ENCODE results near the gene NAIF1. TPM values are rescaled to one million over a fixed set of nuclear protein-coding genes. Genes with fewer than 3 reads are reported as not detected.

The NAIF1 gene
- total RNA-seq, 1 experiment from 2014 or later = 17.3 TPM

DNA sequence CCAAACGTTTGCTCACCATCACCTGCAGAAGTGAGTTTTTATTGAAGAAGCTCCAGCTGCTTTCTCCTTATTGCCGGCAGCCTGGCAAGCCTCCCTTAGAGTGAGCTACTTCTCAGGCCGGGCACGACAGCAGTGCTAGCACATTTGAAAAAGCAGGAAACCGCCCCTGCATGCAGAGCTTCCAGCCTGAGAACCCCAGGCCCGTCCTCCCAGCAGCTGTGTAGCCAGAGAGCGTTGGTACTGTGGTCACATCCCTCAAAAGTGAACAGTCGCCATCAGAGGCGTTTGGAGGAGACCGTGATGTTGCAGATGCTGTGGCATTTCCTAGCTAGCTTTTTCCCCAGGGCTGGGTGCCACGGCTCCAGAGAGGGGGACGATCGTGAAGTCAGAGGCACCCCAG lies 24.5 kb upstream of the NAIF1 start:
- H3K9me3 ChIP-seq (ENCODE audit: insufficient read depth, low read depth) = no peaks in the 10 kb centered on the region
- H3K79me2 ChIP-seq (ENCODE audit: low read depth) = peaks cover 32% of the 10 kb centered on the region
- H3K27me3 ChIP-seq (ENCODE audit: insufficient read depth, low read depth) = no peaks in the 10 kb centered on the region
- no peak overlapping the region for H3K27ac ChIP-seq
- no peaks in the 10 kb centered on the region for H3K36me3 ChIP-seq (ENCODE audit: low read depth)
- H4K20me1 ChIP-seq (ENCODE audit: insufficient read depth) = no peaks in the 10 kb centered on the region
- H2AFZ ChIP-seq = no peak overlapping the region
- ChIA-PET CTCF (interaction anchor here (0.7 to 2.0 kb wide), 2 partner anchors 19 to 250 kb away, joined by 4 to 11 read pairs; no protein-coding TSS in a partner anchor), POLR2A (ENCODE audit: unreplicated experiment) (interaction anchor here (0.6 kb wide), 1 partner anchor 21 kb away, joined by 5 read pairs; no protein-coding TSS in a partner anchor)
- intact Hi-C loops (cut with micrococcal nuclease; ENCODE audit: unreplicated experiment) = no loop called here
- H3K9me2 ChIP-seq (ENCODE audit: insufficient read depth) = no peaks in the 10 kb centered on the region
- H3K4me3 ChIP-seq = no peak overlapping the region
- no peak for DNase-seq
- no TSS peak for BruUV-seq (replicated peaks)
- H3K4me1 ChIP-seq (replicated peaks; ENCODE audit: insufficient read depth) = peaks cover 21% of the 10 kb centered on the region
- peaks cover 33% of the 10 kb centered on the region for H3F3A ChIP-seq (ENCODE audit: insufficient read depth, low read depth)
- TF ChIP-seq EZH2 (IDR thresholded peaks at IDR 0.05; ENCODE audit: low read depth) (no peak), CTCF (conservative IDR thresholded peaks at IDR 0.05) (no peak)
- no peak overlapping the region for H3K4me2 ChIP-seq

DNA sequence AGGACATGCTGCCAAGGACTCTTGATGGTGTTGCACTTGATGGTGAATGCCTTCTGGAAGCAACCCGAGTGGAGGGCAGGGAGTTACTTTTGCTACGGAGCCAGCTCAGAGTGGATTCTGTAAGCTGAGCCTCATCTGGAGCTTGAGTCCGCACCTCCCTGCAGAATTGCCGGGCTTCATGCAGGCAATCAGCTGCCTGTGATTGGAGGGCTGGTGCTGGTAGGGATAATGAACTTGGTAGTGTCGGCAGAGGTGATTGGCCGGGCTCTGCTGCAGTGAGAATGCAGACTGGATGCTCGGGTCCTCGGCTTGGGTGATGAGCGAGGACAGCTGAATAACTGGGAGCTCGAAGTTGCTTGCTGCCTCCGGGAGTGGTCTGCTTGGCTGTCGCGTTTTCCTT lies 24.0 kb upstream of the NAIF1 start:
- Histone ChIP-seq H3K27ac (no peak overlapping the region), H3K9me2 (ENCODE audit: insufficient read depth) (no peaks in the 10 kb centered on the region), H3K4me3 (no peak overlapping the region), H3K4me1 (replicated peaks; ENCODE audit: insufficient read depth) (peaks cover 21% of the 10 kb centered on the region), H3F3A (ENCODE audit: insufficient read depth, low read depth) (peaks cover 37% of the 10 kb centered on the region), H3K36me3 (ENCODE audit: low read depth) (no peaks in the 10 kb centered on the region), H3K4me2 (no peak overlapping the region), H3K79me2 (ENCODE audit: low read depth) (peaks cover 27% of the 10 kb centered on the region), H2AFZ (no peak overlapping the region), H4K20me1 (ENCODE audit: insufficient read depth) (no peaks in the 10 kb centered on the region), H3K9me3 (ENCODE audit: insufficient read depth, low read depth) (no peaks in the 10 kb centered on the region), H3K27me3 (ENCODE audit: insufficient read depth, low read depth) (no peaks in the 10 kb centered on the region)
- ChIA-PET CTCF (interaction anchor here (0.7 kb wide), 1 partner anchor 250 kb away, joined by 11 read pairs; no protein-coding TSS in a partner anchor), POLR2A (ENCODE audit: unreplicated experiment) (no interaction called here)
- intact Hi-C loops (cut with micrococcal nuclease; ENCODE audit: unreplicated experiment) = no loop called here
- no peak for TF ChIP-seq EZH2 (IDR thresholded peaks at IDR 0.05; ENCODE audit: low read depth)
- no peak for TF ChIP-seq CTCF (conservative IDR thresholded peaks at IDR 0.05)
- no TSS peak for BruUV-seq (replicated peaks)
- no peak for DNase-seq

DNA sequence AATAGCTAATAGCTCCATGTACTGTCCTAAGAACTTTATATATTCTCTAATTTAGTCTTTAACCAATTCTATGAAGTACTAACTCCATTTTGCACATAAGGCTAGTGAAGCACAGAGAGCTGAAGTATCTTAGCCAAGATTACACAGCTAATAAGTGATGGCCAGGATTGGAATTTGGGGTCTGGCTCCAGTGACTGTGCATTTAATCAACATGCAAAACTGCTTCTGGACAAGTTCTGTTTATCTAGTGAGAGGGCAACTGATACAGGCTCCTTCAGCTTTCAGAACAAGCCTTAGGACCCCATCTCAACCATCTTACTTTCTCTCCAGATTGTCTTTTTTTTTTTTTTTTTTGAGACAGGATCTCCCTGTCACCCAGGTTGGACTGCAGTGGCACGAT lies 22.2 kb upstream of the NAIF1 start:
- no peak for DNase-seq
- Histone ChIP-seq H3K4me1 (replicated peaks; ENCODE audit: insufficient read depth) (peaks cover 10% of the 10 kb centered on the region), H3K36me3 (ENCODE audit: low read depth) (no peaks in the 10 kb centered on the region), H3F3A (ENCODE audit: insufficient read depth, low read depth) (peaks cover 27% of the 10 kb centered on the region; the same call in 1 of the 2 replicates), H3K79me2 (ENCODE audit: low read depth) (peaks cover 24% of the 10 kb centered on the region), H3K9me2 (ENCODE audit: insufficient read depth) (no peaks in the 10 kb centered on the region), H3K4me2 (no peak overlapping the region), H3K9me3 (ENCODE audit: insufficient read depth, low read depth) (no peaks in the 10 kb centered on the region), H4K20me1 (ENCODE audit: insufficient read depth) (no peaks in the 10 kb centered on the region), H3K27me3 (ENCODE audit: insufficient read depth, low read depth) (no peaks in the 10 kb centered on the region), H3K27ac (no peak overlapping the region), H2AFZ (no peak overlapping the region), H3K4me3 (no peak overlapping the region)
- TF ChIP-seq EZH2 (IDR thresholded peaks at IDR 0.05; ENCODE audit: low read depth) (no peak), CTCF (conservative IDR thresholded peaks at IDR 0.05) (no peak)
- POLR2A ChIA-PET (ENCODE audit: unreplicated experiment) = interaction anchor here (0.6 to 0.7 kb wide), 2 partner anchors 38 to 62 kb away, joined by 3 read pairs; no protein-coding TSS in a partner anchor
- CTCF ChIA-PET = interaction anchor here (0.7 kb wide), 1 partner anchor 43 kb away, joined by 6 read pairs; no protein-coding TSS in a partner anchor
- BruUV-seq (replicated peaks) = no TSS peak
- intact Hi-C loops (cut with micrococcal nuclease; ENCODE audit: unreplicated experiment) = no loop called here
